ENCODE measurements around the gene TMEM217.

Gene TMEM217

DNA sequence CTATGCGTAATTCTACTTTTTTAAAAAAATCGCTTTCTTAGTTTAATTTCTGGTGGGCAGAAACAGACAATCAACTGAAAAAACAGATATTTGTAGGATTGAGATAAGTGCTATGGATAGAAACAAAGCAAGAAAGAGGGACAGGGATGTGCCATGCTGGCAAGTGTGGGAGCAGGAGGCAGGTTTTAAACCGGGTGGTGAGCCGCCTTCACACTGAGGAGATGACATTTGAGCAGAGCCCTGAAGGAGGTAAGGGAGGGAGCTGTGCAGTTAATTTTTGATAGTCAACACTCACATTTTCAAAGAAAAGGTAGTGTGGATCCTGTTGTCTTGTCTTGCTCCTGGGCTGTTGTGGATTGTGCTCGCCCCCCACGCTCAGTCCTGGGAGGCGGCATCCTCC lies 46.8 kb upstream of the TMEM217 start:
- H3K18ac ChIP-seq (ENCODE audit: low read depth in 1 of 2, low read length in 2 of 2): no peak overlapping the region
- no peak overlapping the region for H4K91ac ChIP-seq (ENCODE audit: low read length)
- no peak overlapping the region for H2AK5ac ChIP-seq (ENCODE audit: low read length, severe bottlenecking)
- H4K8ac ChIP-seq (ENCODE audit: low read length): peak overlapping the region; percentile 4
- no peak overlapping the region for H2BK15ac ChIP-seq (ENCODE audit: low read depth, poor library complexity, severe bottlenecking)
- no peak overlapping the region for H2BK5ac ChIP-seq (ENCODE audit: low read depth, low read length, poor library complexity, severe bottlenecking)
- no peak overlapping the region for H3K4me3 ChIP-seq (ENCODE audit: insufficient read depth in 1 of 2, low read depth in 1 of 2, low read length in 2 of 2)
- WGBS: 97% methylated on average over 6 of the region's 7 CpGs
- peaks cover 20% of the 10 kb centered on the region for H3K79me1 ChIP-seq (replicated peaks; ENCODE audit: low read length, poor library complexity, severe bottlenecking)
- H2BK120ac ChIP-seq (ENCODE audit: low read depth, low read length): no peak overlapping the region
- no peaks in the 10 kb centered on the region for H3K27me3 ChIP-seq (ENCODE audit: control insufficient read depth in 1 of 2, insufficient read depth in 1 of 2, low read length in 2 of 2)
- H3K36me3 ChIP-seq (ENCODE audit: control insufficient read depth in 1 of 2, insufficient read depth in 2 of 2, low read depth in 1 of 2, low read length in 2 of 2): peaks cover 21 to 42% of the 10 kb centered on the region in 2 experiments
- no peaks in the 10 kb centered on the region for H3K4me1 ChIP-seq (ENCODE audit: control insufficient read depth, insufficient read depth, low read depth, low read length)
- no peak overlapping the region for H3K4me2 ChIP-seq (ENCODE audit: low read length, poor library complexity, severe bottlenecking)
- H3K4ac ChIP-seq (ENCODE audit: low read depth in 1 of 2, low read length in 2 of 2): peak overlapping the region in 1 of 2 experiments; percentile 15
- H3K14ac ChIP-seq (ENCODE audit: low read length in 2 of 2): no peak overlapping the region
- H3K9me3 ChIP-seq (ENCODE audit: control insufficient read depth, low read length): no peaks in the 10 kb centered on the region
- H2BK12ac ChIP-seq (ENCODE audit: low read length in 2 of 2): no peak overlapping the region
- H3K23ac ChIP-seq (ENCODE audit: low read length in 2 of 2): no peak overlapping the region
- H3K9ac ChIP-seq (ENCODE audit: low read length): no peak overlapping the region
- H2AFZ ChIP-seq (ENCODE audit: low read depth, low read length): no peak overlapping the region
- no peak overlapping the region for H3K27ac ChIP-seq (ENCODE audit: low read length, poor library complexity, severe bottlenecking)
- no peak for DNase-seq

DNA sequence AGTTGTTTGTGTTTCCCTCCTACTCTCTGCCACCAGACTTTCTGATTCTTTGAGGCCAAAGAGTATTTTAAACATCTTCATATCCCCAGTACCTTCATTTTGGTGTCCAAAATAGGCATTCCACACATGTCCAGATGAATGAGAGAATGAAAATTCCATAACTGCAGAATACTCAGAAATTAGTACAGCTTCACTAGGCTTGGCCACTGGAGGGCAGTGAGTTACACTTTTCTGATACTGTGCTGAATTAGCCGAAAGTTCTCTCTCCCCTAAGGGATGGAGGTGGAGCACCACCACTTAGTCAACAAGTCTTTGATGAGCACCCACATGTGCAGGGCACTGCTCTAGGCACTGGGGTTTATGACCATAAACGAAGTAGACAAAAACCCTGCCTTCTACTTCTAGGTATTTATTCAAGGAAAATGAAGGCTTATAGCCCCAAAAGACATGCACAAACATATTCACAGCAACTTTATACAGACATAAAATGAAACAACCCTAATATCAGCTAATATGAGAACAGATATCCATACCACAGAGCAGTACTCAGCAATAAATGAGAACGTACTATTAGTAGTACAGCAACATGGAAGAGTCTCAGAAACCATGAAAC lies 46.1 kb upstream of the TMEM217 start:
- H2BK5ac ChIP-seq (ENCODE audit: low read depth, low read length, poor library complexity, severe bottlenecking): no peak overlapping the region
- H2BK120ac ChIP-seq (ENCODE audit: low read depth, low read length): no peak overlapping the region
- no peak overlapping the region for H2AK5ac ChIP-seq (ENCODE audit: low read length, severe bottlenecking)
- peak; percentile 54 for DNase-seq
- no peak overlapping the region for H2BK15ac ChIP-seq (ENCODE audit: low read depth, poor library complexity, severe bottlenecking)
- peaks cover 22% of the 10 kb centered on the region for H3K79me1 ChIP-seq (replicated peaks; ENCODE audit: low read length, poor library complexity, severe bottlenecking)
- 34% methylated on average over 2 of the region's 3 CpGs for WGBS
- peaks cover 21 to 43% of the 10 kb centered on the region in 2 experiments for H3K36me3 ChIP-seq (ENCODE audit: control insufficient read depth in 1 of 2, insufficient read depth in 2 of 2, low read depth in 1 of 2, low read length in 2 of 2)
- H3K9ac ChIP-seq (ENCODE audit: low read length): no peak overlapping the region
- H3K4me3 ChIP-seq (ENCODE audit: insufficient read depth in 1 of 2, low read depth in 1 of 2, low read length in 2 of 2): no peak overlapping the region
- H3K23ac ChIP-seq (ENCODE audit: low read length in 2 of 2): no peak overlapping the region
- H3K4me2 ChIP-seq (ENCODE audit: low read length, poor library complexity, severe bottlenecking): no peak overlapping the region
- no peak overlapping the region for H4K91ac ChIP-seq (ENCODE audit: low read length)
- H3K4me1 ChIP-seq (ENCODE audit: control insufficient read depth, insufficient read depth, low read depth, low read length): no peaks in the 10 kb centered on the region
- H3K18ac ChIP-seq (ENCODE audit: low read depth in 1 of 2, low read length in 2 of 2): no peak overlapping the region
- no peak overlapping the region for H4K8ac ChIP-seq (ENCODE audit: low read length)
- no peaks in the 10 kb centered on the region for H3K9me3 ChIP-seq (ENCODE audit: control insufficient read depth, low read length)
- H2BK12ac ChIP-seq (ENCODE audit: low read length in 2 of 2): no peak overlapping the region
- H3K4ac ChIP-seq (ENCODE audit: low read depth in 1 of 2, low read length in 2 of 2): no peak overlapping the region
- no peak overlapping the region for H2AFZ ChIP-seq (ENCODE audit: low read depth, low read length)
- no peaks in the 10 kb centered on the region for H3K27me3 ChIP-seq (ENCODE audit: control insufficient read depth in 1 of 2, insufficient read depth in 1 of 2, low read length in 2 of 2)
- no peak overlapping the region for H3K27ac ChIP-seq (ENCODE audit: low read length, poor library complexity, severe bottlenecking)
- H3K14ac ChIP-seq (ENCODE audit: low read length in 2 of 2): no peak overlapping the region

DNA sequence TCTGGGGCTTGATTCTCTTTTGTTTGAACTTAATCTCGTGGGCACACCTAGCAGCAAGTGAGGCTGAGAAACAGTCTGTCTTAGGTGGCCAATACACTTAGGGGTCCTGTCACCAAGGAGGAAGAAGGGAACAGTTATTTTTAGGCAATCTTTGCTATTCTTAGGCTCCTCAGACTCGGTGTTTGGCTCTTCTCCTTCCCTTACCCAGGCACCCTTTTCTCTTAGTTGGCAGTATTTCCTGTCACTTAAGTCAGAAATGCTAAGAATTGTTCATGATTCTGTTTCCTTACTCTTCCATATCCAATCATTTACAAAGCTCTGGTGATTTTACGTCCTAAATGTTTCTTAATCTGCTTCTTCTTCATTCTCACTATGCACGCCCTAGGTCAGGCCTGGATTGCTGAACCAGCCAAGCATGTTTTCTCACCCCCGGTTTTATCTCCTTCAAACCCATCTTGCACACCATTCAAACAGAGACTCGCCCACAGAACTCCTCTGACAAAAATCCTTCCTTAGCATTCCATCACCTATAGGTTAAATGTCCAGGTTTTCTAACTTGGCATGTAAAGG lies 45.2 kb upstream of the TMEM217 start:
- Histone ChIP-seq H3K18ac (ENCODE audit: low read depth in 1 of 2, low read length in 2 of 2) (no peak overlapping the region), H3K4me2 (ENCODE audit: low read length, poor library complexity, severe bottlenecking) (no peak overlapping the region), H3K4me3 (ENCODE audit: insufficient read depth in 1 of 2, low read depth in 1 of 2, low read length in 2 of 2) (no peak overlapping the region), H3K79me1 (replicated peaks; ENCODE audit: low read length, poor library complexity, severe bottlenecking) (peaks cover 22% of the 10 kb centered on the region), H3K4me1 (ENCODE audit: control insufficient read depth, insufficient read depth, low read depth, low read length) (no peaks in the 10 kb centered on the region), H3K9me3 (ENCODE audit: control insufficient read depth, low read length) (no peaks in the 10 kb centered on the region), H4K8ac (ENCODE audit: low read length) (no peak overlapping the region), H3K9ac (ENCODE audit: low read length) (no peak overlapping the region), H3K27me3 (ENCODE audit: control insufficient read depth in 1 of 2, insufficient read depth in 1 of 2, low read length in 2 of 2) (no peaks in the 10 kb centered on the region), H2BK15ac (ENCODE audit: low read depth, poor library complexity, severe bottlenecking) (no peak overlapping the region), H4K91ac (ENCODE audit: low read length) (no peak overlapping the region), H3K4ac (ENCODE audit: low read depth in 1 of 2, low read length in 2 of 2) (no peak overlapping the region), H2BK12ac (ENCODE audit: low read length in 2 of 2) (no peak overlapping the region), H3K23ac (ENCODE audit: low read length in 2 of 2) (no peak overlapping the region), H2AFZ (ENCODE audit: low read depth, low read length) (no peak overlapping the region), H3K14ac (ENCODE audit: low read length in 2 of 2) (no peak overlapping the region), H3K36me3 (ENCODE audit: control insufficient read depth in 1 of 2, insufficient read depth in 2 of 2, low read depth in 1 of 2, low read length in 2 of 2) (peaks cover 21 to 48% of the 10 kb centered on the region in 2 experiments), H2AK5ac (ENCODE audit: low read length, severe bottlenecking) (no peak overlapping the region), H3K27ac (ENCODE audit: low read length, poor library complexity, severe bottlenecking) (no peak overlapping the region), H2BK120ac (ENCODE audit: low read depth, low read length) (no peak overlapping the region), H2BK5ac (ENCODE audit: low read depth, low read length, poor library complexity, severe bottlenecking) (no peak overlapping the region)
- DNase-seq: no peak
- WGBS: 88% methylated on average over 6 of the region's 6 CpGs

DNA sequence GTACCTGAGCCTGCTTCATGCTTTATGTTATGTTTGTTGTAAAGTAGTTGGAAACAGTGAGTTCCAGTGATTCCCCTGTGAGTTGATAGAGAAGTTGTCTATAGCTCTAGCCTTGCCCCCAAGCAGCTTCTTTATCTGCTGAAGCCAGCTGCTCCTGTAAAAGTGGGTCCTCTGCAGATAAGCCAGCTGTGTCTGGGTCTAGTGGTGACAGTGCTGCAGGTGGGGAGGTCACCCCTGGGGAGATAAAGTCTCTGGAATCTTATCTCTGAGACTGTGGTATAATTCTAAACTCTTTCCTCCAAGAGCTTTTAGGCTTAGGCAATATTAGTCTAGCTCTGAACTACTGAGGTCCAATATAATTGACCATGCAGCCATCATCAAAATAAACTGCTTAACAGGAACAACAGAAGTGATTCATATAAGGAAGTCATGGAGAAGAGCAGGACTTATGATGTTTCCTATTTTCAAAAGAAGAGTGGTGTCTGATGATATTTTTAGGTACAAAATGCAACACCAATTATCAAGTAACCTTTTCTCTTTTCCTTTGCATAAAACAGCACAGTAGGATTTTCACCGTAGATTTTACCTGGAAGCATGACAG lies 44.2 kb upstream of the TMEM217 start:
- DNase-seq: no peak
- no peak overlapping the region for H2AK5ac ChIP-seq (ENCODE audit: low read length, severe bottlenecking)
- H3K14ac ChIP-seq (ENCODE audit: low read length in 2 of 2): no peak overlapping the region
- no peak overlapping the region for H3K18ac ChIP-seq (ENCODE audit: low read depth in 1 of 2, low read length in 2 of 2)
- H3K9ac ChIP-seq (ENCODE audit: low read length): no peak overlapping the region
- WGBS: 100% methylated on average over 1 of the region's 1 CpG
- no peak overlapping the region for H2BK120ac ChIP-seq (ENCODE audit: low read depth, low read length)
- H3K27me3 ChIP-seq (ENCODE audit: control insufficient read depth in 1 of 2, insufficient read depth in 1 of 2, low read length in 2 of 2): no peaks in the 10 kb centered on the region
- H2AFZ ChIP-seq (ENCODE audit: low read depth, low read length): no peak overlapping the region
- no peak overlapping the region for H2BK12ac ChIP-seq (ENCODE audit: low read length in 2 of 2)
- peaks cover 21 to 56% of the 10 kb centered on the region in 2 experiments for H3K36me3 ChIP-seq (ENCODE audit: control insufficient read depth in 1 of 2, insufficient read depth in 2 of 2, low read depth in 1 of 2, low read length in 2 of 2)
- no peak overlapping the region for H3K4ac ChIP-seq (ENCODE audit: low read depth in 1 of 2, low read length in 2 of 2)
- H2BK5ac ChIP-seq (ENCODE audit: low read depth, low read length, poor library complexity, severe bottlenecking): no peak overlapping the region
- H4K8ac ChIP-seq (ENCODE audit: low read length): no peak overlapping the region
- H4K91ac ChIP-seq (ENCODE audit: low read length): no peak overlapping the region
- H3K9me3 ChIP-seq (ENCODE audit: control insufficient read depth, low read length): no peaks in the 10 kb centered on the region
- H2BK15ac ChIP-seq (ENCODE audit: low read depth, poor library complexity, severe bottlenecking): no peak overlapping the region
- no peak overlapping the region for H3K23ac ChIP-seq (ENCODE audit: low read length in 2 of 2)
- no peaks in the 10 kb centered on the region for H3K4me1 ChIP-seq (ENCODE audit: control insufficient read depth, insufficient read depth, low read depth, low read length)
- peaks cover 20% of the 10 kb centered on the region for H3K79me1 ChIP-seq (replicated peaks; ENCODE audit: low read length, poor library complexity, severe bottlenecking)
- no peak overlapping the region for H3K27ac ChIP-seq (ENCODE audit: low read length, poor library complexity, severe bottlenecking)
- H3K4me2 ChIP-seq (ENCODE audit: low read length, poor library complexity, severe bottlenecking): no peak overlapping the region
- H3K4me3 ChIP-seq (ENCODE audit: insufficient read depth in 1 of 2, low read depth in 1 of 2, low read length in 2 of 2): no peak overlapping the region

Measured in mesenchymal stem cell (in vitro differentiated cells and primary cell).